ENCODE data around the gene DST. TPM values are rescaled to one million over a fixed set of nuclear protein-coding genes. Genes with fewer than 3 reads are reported as not detected.

DST gene
- total and polyA plus RNA-seq, 2 of the 8 experiments (the other 6 are each of a cell fraction or from before 2014, with no cell fraction given): 49.4 to 116 TPM

GRCh38 chr6:56491606-56492328 lies 150.9 kb downstream of the DST start (continued):
- TF ChIP-seq, protein P1, sequence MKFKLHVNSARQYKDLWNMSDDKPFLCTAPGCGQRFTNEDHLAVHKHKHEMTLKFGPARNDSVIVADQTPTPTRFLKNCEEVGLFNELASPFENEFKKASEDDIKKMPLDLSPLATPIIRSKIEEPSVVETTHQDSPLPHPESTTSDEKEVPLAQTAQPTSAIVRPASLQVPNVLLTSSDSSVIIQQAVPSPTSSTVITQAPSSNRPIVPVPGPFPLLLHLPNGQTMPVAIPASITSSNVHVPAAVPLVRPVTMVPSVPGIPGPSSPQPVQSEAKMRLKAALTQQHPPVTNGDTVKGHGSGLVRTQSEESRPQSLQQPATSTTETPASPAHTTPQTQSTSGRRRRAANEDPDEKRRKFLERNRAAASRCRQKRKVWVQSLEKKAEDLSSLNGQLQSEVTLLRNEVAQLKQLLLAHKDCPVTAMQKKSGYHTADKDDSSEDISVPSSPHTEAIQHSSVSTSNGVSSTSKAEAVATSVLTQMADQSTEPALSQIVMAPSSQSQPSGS (IDR thresholded peaks at IDR 0.05; ENCODE audit: low read length): no peak
- no peak for TF ChIP-seq CTCF (IDR thresholded peaks at IDR 0.05; ENCODE audit: control extremely low read depth in 1 of 3, insufficient read depth in 1 of 3, low read depth in 1 of 3, low read length in 3 of 3)
- no peak for TF ChIP-seq TCF12 (IDR thresholded peaks at IDR 0.05; ENCODE audit: low read depth, low read length)
